ENCODE results near the gene CD58.

GRCh38 chr1:116493036-116493435 is 77.8 kb downstream of the CD58 start:
- TF ChIP-seq, protein P1, sequence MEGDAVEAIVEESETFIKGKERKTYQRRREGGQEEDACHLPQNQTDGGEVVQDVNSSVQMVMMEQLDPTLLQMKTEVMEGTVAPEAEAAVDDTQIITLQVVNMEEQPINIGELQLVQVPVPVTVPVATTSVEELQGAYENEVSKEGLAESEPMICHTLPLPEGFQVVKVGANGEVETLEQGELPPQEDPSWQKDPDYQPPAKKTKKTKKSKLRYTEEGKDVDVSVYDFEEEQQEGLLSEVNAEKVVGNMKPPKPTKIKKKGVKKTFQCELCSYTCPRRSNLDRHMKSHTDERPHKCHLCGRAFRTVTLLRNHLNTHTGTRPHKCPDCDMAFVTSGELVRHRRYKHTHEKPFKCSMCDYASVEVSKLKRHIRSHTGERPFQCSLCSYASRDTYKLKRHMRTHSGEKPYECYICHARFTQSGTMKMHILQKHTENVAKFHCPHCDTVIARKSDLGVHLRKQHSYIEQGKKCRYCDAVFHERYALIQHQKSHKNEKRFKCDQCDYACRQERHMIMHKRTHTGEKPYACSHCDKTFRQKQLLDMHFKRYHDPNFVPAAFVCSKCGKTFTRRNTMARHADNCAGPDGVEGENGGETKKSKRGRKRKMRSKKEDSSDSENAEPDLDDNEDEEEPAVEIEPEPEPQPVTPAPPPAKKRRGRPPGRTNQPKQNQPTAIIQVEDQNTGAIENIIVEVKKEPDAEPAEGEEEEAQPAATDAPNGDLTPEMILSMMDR (IDR thresholded peaks at IDR 0.05), result no peak
- TF ChIP-seq POLR2A (IDR thresholded peaks at IDR 0.05) (no peak), EP300 (IDR thresholded peaks at IDR 0.05) (no peak), POLR2AphosphoS5 (IDR thresholded peaks at IDR 0.05) (no peak)

Measured in suprapubic skin (tissue), 4 donors.